Brain microvascular endothelial cell (primary cell): ENCODE results near the gene PRKCH.

Source experiments
- DNase-seq: peaks from one replicate; pipeline ENCODE4 v3.0.0-alpha.2; 2020
- H3K27ac ChIP-seq: fragments of 250-450 bp; sonication (Bioruptor Pico); 2 replicates; pipeline ENCODE4 v1.5.1; 2020; ENCODE audit warnings: mild to moderate bottlenecking, moderate library complexity
- H3K27me3 ChIP-seq: fragments of 250-450 bp; sonication (Bioruptor Pico); replicated peaks from 2 replicates; pipeline ENCODE4 v1.5.1; 2020; ENCODE audit warnings: mild to moderate bottlenecking
- H3K36me3 ChIP-seq: fragments of 250-450 bp; sonication (Bioruptor Pico); replicated peaks from 2 replicates; pipeline ENCODE4 v1.5.1; 2020; ENCODE audit warnings: mild to moderate bottlenecking
- H3K4me3 ChIP-seq: 2 replicates; pipeline ENCODE4 v1.5.1; 2011; ENCODE audit warnings: low read depth, mild to moderate bottlenecking, control low read depth, low read length, moderate library complexity
- CTCF ChIP-seq: IDR thresholded peaks from 2 replicates; pipeline ENCODE4 v1.5.1; 2011; ENCODE audit warnings: low read depth, mild to moderate bottlenecking, moderate library complexity, low read length, control low read depth, inconsistent platforms; ENCODE audit errors: missing control alignments
- in situ Hi-C: cut with HindIII; loops from 2 replicates; pipeline ENCODE4 v1.10.0; 2017; ENCODE audit warnings: low sequenced_read_pairs, low pct_ligation_motif_present

The PRKCH gene

GRCh38 chr14:61347826-61348443 is 26.6 kb downstream of the PRKCH start:
- no peaks in the 10 kb centered on the region for H3K27me3 ChIP-seq
- TF ChIP-seq CTCF, result no peak
- no peak overlapping the region for H3K4me3 ChIP-seq
- no peaks in the 10 kb centered on the region for H3K36me3 ChIP-seq
- no peak for DNase-seq
- in situ Hi-C loops, result no loop called here
- H3K27ac ChIP-seq, result no peak overlapping the region

GRCh38 chr14:61350427-61351270 is 29.3 kb downstream of the PRKCH start:
- in situ Hi-C loops, result no loop called here
- Histone ChIP-seq H3K27me3 (no peaks in the 10 kb centered on the region), H3K27ac (no peak overlapping the region), H3K4me3 (no peak overlapping the region), H3K36me3 (no peaks in the 10 kb centered on the region)
- TF ChIP-seq CTCF, result no peak
- no peak for DNase-seq

GRCh38 chr14:61351477-61351876 is 30.1 kb downstream of the PRKCH start:
- no peak for TF ChIP-seq CTCF
- Histone ChIP-seq H3K4me3 (no peak overlapping the region), H3K36me3 (no peaks in the 10 kb centered on the region), H3K27ac (no peak overlapping the region), H3K27me3 (no peaks in the 10 kb centered on the region)
- DNase-seq, result no peak
- in situ Hi-C loops, result no loop called here

- DNase-seq, result peak; percentile 69
- Histone ChIP-seq H3K4me3 (no peak overlapping the region), H3K27me3 (no peaks in the 10 kb centered on the region), H3K36me3 (no peaks in the 10 kb centered on the region), H3K27ac (no peak overlapping the region)
- in situ Hi-C loops, result no loop called here
- no peak for TF ChIP-seq CTCF
Observed at GRCh38 chr14:61355892-61356325, 34.5 kb downstream of the PRKCH start.

GRCh38 chr14:61357123-61357522 is 35.7 kb downstream of the PRKCH start:
- no peak for TF ChIP-seq CTCF
- DNase-seq, result no peak
- in situ Hi-C loops, result no loop called here
- Histone ChIP-seq H3K4me3 (no peak overlapping the region), H3K27me3 (no peaks in the 10 kb centered on the region), H3K27ac (no peak overlapping the region), H3K36me3 (no peaks in the 10 kb centered on the region)
